ENCODE results near the gene GIMAP5.

Gene GIMAP5

DNA sequence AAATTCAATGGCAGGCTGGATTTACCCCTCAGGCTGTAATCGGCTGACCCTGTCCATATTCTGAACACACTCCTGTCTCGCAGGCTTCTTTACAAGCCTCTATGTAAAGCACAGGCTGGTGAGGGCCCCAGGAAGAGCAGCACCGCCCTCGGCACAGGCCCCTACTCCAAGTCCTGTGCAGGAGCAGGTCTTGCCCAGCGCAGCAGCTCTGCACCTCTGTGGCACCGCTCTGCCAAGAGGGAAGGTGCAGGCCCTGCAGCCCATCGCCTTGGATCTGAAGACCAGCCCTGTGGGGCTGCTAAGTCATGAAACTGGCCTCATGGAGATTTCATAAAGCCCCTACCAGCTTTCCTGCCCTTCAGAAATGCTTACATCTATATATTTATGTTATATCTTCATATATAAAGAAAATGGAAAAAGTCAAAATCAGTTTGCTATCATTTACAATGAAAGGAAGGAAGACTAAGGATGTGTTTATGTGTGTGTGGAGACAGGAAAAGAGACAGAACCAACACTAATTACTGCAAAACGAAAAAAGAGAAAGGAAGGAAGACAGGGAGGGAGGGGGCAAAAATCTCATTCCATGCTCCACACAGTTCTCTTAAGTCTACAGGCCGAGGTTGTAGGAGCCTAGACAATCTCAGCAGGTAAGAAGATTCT, 53.3 kb downstream of the GIMAP5 start:
- H3K27me3 ChIP-seq (ENCODE audit: low read depth): no peaks in the 10 kb centered on the region
- in situ Hi-C loops (cut with MboI; ENCODE audit: low sequenced_read_pairs): no loop called here
- no peak overlapping the region for H3K4me3 ChIP-seq
- no peaks in the 10 kb centered on the region for H3K36me3 ChIP-seq (replicated peaks)
- no peaks in the 10 kb centered on the region for H3K9me3 ChIP-seq
- DNase-seq (ENCODE audit: low spot score in 2 of 2): no peak
- no peaks in the 10 kb centered on the region for H3K4me1 ChIP-seq

DNA sequence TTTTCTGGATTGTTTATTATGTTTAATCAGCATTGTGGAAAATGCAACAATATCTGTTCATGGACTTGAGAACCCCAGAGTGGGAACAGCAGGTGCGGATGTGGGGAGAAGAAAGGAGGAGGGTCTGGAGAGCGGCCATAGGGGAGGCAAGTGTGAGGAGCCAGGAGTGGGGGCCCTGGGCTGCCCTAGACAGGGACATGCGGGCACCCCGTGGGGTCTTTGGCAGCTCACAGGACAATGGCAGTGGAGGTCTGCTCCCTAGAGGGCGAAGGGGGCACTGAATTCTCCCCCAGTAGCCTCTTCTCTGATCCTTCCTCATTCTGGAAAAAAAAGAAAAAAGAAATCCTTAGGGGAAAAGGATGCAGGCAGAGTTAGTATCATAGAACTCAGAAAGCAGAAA, 54.1 kb downstream of the GIMAP5 start:
- DNase-seq (ENCODE audit: low spot score in 2 of 2): no peak
- Histone ChIP-seq H3K36me3 (replicated peaks) (no peaks in the 10 kb centered on the region), H3K4me1 (no peaks in the 10 kb centered on the region), H3K27me3 (ENCODE audit: low read depth) (no peaks in the 10 kb centered on the region), H3K9me3 (no peaks in the 10 kb centered on the region), H3K4me3 (no peak overlapping the region)
- in situ Hi-C loops (cut with MboI; ENCODE audit: low sequenced_read_pairs): no loop called here

DNA sequence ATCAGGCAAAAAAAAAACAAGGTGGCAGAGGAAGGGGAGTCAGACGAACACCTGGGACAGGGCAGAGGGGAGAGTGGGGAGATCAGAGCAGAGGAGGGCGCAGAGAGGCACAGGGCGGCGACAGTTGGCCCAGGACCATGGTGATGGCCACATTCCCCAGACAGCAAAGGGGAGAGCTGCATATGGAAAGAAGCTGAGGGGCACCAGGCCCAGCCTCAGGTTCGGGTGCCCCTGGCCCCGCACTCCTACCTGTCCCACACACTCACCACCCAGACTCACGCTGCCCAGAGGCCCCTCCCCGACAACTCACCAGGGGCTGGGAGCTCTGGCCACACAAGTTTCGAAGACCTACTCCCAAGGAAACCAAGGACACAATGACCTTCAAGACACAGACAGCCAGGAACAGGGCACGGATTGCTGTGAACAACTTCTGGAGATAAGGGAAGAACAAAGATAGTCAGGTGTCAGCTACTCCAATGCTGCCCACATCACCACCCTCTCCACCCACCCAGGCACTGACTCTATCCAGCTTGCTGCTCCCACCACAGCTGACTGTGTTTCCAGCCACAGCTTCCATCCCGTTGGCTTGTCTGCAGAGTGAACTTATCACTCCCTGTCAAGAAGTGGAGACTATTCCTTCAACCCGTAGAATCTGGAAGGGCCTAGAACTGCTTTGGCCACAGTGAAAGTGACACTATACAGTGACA, 54.7 kb downstream of the GIMAP5 start:
- no peaks in the 10 kb centered on the region for H3K36me3 ChIP-seq (replicated peaks)
- no peaks in the 10 kb centered on the region for H3K27me3 ChIP-seq (ENCODE audit: low read depth)
- in situ Hi-C loops (cut with MboI; ENCODE audit: low sequenced_read_pairs): no loop called here
- H3K9me3 ChIP-seq: no peaks in the 10 kb centered on the region
- DNase-seq (ENCODE audit: low spot score in 2 of 2): no peak
- H3K4me1 ChIP-seq: no peaks in the 10 kb centered on the region
- H3K4me3 ChIP-seq: no peak overlapping the region
